C4-2B (cell line): ENCODE results near the gene SLC6A13.

Source experiments
- H3K27ac ChIP-seq: fragments of 450-650 bp; 2 replicates; pipeline ENCODE4 v1.5.1; 2017
- ZFX ChIP-seq: fragments of 450-650 bp; IDR thresholded peaks from 2 replicates; pipeline ENCODE4 v1.6.1; 2017
- TF ChIP-seq, protein P1 (sequence below): fragments of 450-650 bp; conservative IDR thresholded peaks from 2 replicates; pipeline ENCODE4 v1.5.1; 2017; ENCODE audit warnings: mild to moderate bottlenecking

The SLC6A13 gene

DNA sequence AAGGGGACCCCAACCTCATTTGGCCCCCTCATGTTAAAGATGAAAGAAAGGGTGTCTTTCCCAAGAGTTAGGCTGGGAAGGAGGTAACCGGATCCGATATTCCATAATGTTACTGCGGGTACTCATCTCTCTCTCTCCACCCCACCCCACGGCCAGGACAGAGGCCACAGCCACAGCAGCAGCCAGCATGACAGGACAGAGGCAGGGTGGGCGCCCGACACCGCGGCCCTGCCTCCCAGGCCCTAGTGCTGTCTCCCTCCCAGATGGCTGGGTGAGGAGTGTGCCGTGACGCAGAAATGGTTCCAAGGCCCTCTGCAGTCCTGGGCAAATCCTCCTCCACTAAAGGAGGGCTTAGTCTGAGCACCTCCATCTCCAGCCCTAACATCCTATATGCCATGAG lies 54.8 kb downstream of the SLC6A13 start:
- H3K27ac ChIP-seq: no peak overlapping the region
- no peak for TF ChIP-seq ZFX
- TF ChIP-seq, protein P1, sequence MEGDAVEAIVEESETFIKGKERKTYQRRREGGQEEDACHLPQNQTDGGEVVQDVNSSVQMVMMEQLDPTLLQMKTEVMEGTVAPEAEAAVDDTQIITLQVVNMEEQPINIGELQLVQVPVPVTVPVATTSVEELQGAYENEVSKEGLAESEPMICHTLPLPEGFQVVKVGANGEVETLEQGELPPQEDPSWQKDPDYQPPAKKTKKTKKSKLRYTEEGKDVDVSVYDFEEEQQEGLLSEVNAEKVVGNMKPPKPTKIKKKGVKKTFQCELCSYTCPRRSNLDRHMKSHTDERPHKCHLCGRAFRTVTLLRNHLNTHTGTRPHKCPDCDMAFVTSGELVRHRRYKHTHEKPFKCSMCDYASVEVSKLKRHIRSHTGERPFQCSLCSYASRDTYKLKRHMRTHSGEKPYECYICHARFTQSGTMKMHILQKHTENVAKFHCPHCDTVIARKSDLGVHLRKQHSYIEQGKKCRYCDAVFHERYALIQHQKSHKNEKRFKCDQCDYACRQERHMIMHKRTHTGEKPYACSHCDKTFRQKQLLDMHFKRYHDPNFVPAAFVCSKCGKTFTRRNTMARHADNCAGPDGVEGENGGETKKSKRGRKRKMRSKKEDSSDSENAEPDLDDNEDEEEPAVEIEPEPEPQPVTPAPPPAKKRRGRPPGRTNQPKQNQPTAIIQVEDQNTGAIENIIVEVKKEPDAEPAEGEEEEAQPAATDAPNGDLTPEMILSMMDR: no peak

DNA sequence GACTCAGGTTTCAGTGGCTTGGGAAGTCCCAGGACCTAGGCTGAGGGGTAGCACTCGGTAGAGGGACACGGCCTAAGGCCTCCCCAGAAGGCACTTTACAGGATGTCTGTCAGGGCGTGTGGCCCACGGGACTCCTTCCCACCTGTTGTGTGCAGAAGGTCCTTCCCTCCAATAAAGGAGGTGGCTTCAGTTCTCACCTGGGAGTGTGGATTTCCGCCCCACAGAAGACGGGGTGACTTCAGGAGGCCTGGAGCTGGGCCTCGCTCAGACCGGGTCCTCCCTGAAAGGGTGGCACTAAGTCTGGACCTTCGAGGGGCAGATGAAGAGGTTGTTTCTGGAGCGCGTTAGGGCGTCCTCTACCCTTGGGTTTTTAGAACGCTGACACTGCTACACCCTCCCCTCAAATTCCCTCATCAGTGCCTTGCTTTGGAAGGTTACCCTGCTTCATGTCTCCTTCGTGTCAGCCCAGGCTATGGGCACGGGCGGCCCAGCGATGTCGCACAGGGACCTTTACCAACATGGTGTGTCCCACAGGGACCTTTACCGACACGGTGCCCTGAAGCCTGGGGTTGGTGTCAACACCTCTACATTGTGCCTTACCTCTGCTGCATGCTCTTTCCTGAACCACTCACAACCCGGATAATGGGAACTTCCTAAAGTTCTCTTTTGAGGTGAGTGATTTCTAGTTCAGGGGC lies 55.7 kb downstream of the SLC6A13 start:
- H3K27ac ChIP-seq: no peak overlapping the region
- TF ChIP-seq, protein P1: no peak
- no peak for TF ChIP-seq ZFX

DNA sequence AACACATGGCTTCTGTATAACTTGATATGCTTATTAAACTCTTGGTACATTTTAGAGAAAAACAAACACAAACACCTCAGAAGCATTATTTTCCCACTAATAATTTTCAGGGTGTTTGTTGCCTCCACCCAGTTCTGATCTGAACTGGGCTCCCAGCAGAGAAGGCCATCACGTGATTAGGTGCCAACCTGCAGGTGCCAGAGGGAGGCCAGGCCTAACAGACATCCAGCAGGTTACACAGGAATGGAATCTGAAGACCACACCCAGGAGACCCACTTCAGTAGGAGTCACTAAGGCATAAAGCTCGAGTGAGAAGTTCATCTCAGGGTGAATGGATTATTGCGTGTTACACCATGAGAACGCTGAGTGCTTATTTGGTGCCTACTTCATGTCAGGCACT lies 57.6 kb downstream of the SLC6A13 start:
- TF ChIP-seq ZFX: no peak
- TF ChIP-seq, protein P1: no peak
- no peak overlapping the region for H3K27ac ChIP-seq

DNA sequence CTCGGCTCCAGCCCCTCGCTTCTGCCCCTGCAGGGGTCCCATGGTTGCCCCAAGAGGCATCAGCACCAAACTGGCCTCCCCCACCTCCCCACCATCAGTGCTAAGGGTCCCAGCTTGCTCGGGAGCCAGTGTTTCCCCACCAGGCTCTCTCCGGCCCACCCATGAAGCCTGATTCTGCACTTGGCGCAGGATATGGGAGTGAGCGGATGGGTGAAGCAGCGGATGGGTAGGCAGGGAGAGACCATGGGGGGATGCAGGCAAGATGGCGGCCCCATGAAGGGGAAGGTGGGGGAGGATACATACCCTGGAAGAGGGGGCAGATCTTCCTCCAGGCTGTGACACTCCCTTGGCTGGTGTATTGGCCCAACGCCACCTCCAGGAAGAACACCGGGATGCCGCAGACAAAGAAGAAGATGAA lies 58.4 kb downstream of the SLC6A13 start:
- no peak overlapping the region for H3K27ac ChIP-seq
- TF ChIP-seq, protein P1: no peak
- no peak for TF ChIP-seq ZFX

DNA sequence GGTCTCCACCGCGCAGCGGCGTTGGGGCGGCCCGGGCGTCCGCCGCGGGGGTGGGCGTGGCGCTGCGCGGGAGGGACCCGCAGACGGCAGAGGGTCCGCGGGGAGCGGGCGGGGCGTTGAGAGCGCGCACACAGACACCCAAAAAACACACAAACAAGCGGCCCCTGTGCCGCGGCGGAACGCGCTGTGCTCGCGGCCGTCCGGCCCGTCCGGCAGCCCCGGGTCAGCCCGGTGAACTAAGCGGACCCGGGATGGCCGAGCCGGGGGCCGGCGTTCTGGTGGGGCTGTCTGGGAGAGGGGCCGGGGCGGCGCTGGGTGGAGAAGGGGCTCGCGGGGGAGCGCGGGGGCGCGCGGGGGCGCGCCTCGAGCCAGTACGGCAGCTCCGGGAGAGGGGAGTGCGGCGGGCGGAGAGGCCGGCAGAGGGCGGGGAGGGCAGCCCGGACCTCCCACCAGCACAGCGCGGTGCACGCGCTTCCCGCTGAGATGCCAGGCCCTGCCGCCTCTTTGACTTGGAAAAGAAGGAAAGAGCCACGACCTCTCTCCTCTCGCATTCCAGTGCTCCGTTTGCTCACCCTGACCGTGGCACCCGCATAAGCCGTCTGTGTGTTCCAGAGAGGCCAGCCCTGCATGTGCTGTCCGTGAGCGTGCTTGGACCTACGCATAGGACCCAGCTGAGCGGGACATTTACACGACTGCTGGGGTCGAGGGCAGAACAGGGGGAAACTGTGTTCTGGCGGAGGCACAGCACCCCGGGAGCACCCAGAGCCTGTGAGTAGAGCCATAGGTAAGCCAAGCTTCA lies 59.0 kb downstream of the SLC6A13 start:
- no peak for TF ChIP-seq ZFX
- TF ChIP-seq, protein P1: no peak
- H3K27ac ChIP-seq: no peak overlapping the region

DNA sequence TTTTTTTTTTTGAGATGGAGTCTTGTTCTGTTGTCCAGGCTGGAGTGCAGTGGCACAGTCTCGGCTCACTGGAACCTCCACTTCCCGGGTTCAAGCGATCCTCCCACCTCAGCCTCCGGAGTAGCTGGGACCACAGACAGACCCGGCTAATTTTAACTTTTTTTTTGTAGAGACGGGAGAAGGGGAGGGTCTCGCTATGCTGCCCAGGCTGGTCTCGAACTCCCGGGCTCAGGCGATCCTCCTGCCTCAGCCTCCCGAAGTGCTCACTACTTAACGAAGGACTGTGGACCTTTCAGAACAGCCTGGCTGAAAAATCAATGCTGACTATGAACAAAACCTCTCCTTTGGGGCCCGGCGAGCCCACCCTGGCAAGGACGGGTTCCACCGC lies 59.6 kb downstream of the SLC6A13 start:
- TF ChIP-seq, protein P1: no peak
- no peak for TF ChIP-seq ZFX

DNA sequence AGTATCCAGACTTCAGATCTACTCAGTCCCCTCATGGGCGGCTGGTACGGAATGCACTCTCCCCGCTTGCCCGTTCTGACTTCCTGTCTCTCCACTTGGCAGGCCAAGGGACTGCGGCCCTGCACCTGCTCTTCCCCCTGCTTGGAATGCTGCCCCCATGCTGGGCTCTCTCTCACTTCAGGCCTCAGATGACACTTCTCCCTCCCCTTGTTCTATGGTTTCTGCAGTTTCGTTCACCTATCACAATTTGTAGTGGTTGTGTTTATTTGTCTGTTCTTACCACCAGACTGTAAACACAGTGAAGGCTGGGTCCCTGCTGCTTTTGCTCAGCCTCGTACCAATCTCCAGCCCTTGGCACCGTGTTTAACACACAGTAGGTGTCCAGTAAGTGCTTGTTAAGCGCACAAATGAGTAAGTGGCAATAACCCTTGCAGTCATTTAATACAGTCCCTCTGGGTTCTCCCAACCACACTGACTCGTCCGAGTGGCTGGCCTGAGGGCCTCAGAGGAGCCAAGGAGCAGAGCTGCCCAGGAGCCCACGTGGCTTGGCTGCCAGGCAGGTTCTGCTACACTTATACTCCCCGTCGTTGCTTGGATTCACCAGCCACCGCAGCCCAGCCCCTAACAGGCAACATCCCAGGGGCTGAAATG lies 60.4 kb downstream of the SLC6A13 start:
- TF ChIP-seq ZFX: no peak
- TF ChIP-seq, protein P1: no peak
- H3K27ac ChIP-seq: 0 out of 2 replicates have a peak overlapping the region, but pooled peaks have one; percentile 9

More for the DNA sequence above, 59.6 kb downstream of the SLC6A13 start:
- H3K27ac ChIP-seq: no peak overlapping the region
